ENCODE measurements around the gene STAT1.

DNA sequence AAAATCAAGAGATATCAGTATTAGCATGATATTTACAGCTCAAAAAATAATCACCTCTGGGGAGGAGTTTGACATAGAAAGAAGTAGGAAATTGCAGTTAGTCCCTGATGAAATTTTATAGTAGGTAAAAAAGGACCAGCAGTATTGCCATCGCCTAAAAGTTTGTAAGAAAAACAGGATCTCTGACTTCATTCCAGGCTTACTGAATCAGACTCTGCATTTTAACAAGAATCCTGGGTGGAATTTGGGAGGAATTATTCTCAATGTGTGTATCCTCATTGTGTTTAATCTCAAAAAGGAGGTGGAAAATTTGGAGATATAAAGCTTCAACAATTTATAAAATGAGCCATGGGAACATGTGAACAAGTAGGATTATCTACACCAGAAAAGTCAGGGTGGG lies 31.2 kb upstream of the STAT1 start:
- TF ChIP-seq POLR2A (IDR thresholded peaks at IDR 0.05), result no peak
- no peak for TF ChIP-seq CTCF (IDR thresholded peaks at IDR 0.05)
